Activated effector memory CD4-positive, alpha-beta T cell treated with anti-CD3 and anti-CD28 coated beads, Interleukin-2, amount 50 U/mL, for 16 hours (primary cell): Measurements from ENCODE around the gene RAB24.
"Not testable (repeated sequence)": the region's sequence is repeated elsewhere in the genome, so short reads cannot be mapped to it uniquely, and the experiment has no call there.

Experiments used
- DNase-seq: peaks from one replicate; pipeline ENCODE4 v3.0.0-alpha.2; 2020

The RAB24 gene

DNA sequence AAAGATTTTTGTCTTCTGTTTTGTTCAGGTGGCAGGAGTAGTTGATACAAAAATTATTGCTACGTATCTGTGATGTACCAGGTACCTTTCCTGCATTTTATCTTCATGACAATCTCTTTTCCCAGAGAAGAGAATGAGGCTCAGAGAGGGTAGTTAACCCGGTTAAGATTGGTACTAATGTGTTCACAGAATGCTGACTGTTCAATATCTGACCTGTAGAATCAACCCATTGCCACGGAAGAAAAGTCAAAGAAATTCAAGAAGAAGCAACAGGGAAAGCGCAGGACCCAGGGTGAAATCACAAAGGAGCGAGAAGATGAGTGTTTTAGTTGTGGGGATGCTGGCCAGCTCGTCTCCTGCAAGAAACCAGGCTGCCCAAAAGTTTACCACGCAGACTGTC, 11.8 kb downstream of the RAB24 start:
- no peak for DNase-seq

DNA sequence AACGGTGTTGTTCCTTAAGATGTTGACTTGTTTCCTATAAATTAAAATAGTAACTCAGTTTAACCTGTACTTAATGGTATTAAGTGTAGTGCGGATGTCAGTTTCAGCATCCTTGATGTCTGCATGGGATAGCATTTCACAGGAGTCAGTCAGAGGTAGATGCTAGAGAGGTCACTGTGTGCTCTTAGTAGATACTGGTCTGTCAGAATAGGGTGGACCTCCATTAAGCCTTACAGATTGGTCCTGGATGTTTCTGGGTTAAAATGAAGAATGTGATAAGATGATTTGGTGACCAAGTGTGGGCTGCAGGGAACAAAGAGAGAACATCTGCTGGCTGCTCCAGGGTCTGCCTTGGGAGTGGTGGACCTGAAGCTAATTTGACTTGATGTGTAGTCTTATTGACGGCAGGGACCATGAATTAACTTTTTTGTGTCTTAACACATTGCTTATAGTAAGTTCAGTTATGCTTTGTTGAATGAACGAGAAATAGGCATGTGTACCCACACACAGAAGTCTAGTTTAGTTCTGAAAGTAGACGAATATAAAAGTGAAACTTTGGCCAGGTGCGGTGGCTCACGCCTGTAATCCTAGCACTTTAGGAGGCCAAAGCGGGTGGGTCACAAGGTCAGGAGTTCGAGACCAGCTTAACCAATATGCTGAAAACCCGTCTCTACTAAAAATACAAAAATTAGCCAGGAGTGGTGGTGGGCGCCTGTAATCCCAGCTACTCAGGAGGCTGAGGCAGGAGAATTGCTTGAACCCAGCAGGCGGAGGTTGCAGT, 12.5 kb downstream of the RAB24 start:
- DNase-seq = no peak

DNA sequence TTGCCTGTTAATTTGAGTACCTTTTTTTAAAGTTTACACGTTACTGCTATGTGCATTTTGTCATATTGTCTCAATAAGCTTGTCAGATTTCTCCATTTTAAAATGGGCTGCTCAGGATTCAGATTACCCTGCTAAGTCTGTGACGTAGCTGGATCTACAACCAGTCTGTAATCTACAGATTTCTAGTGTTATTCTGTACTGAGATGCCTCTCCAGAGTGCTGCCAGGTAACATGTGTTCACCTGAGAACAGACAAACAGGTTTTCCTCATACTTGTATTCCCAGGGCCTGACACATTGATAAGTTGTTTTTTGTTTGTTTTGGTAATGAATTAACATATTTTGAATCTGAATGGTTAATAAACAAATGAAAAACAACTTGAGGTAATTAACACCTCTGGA, 15.3 kb downstream of the RAB24 start:
- no peak for DNase-seq

DNA sequence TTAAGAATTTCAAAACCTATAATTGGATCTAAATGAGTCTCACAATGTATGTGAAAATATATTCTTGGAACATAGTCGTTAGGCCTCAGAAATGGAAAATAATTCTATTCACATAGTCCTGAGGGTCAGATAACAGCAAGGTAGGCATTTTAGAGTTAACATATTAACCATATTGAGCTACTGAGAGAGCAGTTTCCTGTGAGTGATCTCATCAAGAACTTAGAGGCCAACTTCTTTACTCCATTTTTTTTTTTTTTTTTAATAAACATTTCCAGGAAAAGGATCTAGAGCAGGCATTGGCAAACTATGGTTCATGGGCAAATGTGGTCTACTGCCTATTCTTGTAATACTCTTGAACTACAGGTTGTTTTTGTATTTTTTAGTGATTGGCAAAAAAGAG, 26.6 kb downstream of the RAB24 start:
- DNase-seq = no peak

DNA sequence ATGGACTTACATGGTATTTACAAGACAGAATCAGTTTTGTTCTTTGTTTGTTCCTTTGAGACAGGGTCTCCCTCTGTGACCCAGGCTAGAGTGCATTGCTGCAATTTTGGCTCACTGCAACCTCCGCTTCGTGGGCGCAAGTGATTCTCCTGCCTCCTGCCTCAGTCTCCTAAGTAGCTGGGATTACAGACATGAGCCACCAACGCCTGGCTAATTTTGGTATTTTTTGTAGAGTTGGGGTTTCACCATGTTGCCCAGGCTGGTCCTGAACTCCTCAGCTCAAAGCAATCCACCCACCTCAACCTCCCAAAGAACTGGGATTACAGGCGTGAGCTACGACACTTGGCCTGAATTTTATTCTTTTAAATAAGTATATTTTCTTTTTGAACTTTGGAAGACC, 27.6 kb downstream of the RAB24 start:
- DNase-seq = no peak

DNA sequence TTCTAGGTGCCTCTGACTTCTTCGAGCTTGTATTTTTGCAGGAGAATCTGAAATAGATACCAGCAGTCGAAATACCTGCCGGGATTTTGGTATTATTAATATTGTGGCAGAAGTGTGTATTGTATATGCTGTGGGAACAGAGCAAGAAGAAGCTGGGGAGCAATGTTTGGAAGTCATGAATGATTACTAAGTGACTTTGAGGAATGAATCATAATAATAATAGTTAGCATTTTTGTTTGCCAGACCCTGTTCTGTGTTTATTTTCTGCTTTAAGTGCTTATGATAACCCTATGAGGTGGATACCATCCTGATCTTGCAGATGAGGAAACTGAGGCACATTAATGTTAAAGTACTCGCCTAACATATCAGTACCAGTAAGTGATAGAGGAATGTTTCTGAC, 32.4 kb downstream of the RAB24 start:
- no peak for DNase-seq

DNA sequence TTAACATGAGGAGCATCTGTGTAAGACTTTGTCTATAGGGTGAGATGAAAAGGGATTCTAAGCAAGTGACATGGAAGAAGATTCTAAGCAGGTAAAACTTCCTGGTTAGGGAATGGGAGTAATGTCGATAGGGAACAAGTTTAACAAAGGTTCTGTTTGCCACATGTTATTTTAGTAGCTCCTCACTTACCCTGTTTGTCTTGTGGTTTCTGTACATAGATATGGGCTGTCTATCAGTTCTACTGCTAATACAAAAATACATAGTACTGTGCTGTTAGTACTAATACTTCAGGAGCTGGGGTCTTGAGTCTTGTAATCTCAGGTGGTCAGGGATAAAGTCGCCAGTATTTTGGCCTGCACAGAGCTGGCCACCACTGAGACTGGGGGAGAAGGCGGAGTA, 32.9 kb downstream of the RAB24 start:
- no peak for DNase-seq

DNA sequence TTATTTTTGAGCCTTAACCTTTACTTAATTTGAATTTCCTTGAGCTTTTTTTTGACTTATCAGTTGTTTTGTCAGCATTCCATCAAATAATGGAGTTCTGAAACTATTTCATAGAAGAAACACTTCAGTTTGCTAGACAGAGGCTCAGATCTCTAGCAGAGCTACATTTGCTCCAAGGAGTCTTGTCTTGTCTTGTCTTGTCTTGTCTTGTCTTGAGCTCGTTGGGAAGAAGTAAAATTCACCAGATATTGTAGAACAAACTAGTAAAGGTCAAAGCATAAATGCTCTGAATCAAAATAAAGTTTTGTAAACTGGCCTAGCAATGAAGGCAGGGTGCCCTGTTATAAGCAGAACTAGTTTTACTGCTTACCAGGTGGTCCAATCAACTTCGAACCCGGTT, 33.5 kb downstream of the RAB24 start:
- no peak for DNase-seq

DNA sequence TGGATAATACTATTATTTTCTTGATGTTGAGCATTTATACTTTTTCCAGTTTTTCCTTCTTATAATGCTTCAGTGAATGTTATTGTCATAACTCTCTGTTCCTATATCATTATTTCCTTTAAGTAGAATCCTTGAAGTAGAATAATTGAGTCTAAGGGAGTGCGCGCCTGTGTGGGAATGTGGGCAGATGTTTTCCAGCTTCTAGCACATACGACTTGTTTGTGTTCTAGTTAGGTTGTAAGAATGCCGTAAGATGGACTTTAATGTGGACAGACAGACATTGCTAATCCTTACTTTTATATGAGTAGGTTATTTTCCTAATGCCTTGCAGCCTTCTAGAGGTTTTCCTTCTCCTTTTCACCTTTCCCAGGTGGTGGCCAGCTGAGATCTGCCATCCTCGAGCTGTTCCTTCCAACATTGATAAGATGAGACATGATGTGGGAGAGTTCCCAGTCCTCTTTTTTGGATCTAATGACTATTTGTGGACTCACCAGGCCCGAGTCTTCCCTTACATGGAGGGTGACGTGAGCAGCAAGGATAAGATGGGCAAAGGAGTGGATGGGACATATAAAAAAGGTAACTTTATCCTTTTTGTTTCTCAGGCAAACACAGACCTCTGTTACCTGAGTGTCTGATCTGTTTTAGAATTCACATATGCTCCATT, 34.2 kb downstream of the RAB24 start:
- no peak for DNase-seq

DNA sequence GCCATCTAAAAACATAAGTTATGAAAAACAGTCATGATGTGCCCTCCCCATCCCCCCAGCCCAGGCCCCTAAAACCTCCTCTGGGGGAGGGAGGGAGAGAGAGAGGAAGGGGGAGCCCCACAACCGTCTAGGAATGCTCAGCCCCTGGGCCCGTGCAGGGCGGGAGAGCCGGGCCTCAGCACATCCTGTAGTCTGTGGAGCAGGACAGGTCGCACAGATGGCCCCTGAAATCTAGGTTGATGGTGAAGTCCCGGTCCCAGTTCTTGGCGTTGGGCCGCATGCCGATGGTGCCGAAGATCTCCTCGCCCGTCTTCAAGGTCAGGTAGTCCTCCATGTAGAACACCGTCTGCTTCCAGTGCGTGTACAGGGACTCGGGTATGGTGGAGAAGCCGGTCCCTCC, 38.1 kb downstream of the RAB24 start:
- DNase-seq = no peak

DNA sequence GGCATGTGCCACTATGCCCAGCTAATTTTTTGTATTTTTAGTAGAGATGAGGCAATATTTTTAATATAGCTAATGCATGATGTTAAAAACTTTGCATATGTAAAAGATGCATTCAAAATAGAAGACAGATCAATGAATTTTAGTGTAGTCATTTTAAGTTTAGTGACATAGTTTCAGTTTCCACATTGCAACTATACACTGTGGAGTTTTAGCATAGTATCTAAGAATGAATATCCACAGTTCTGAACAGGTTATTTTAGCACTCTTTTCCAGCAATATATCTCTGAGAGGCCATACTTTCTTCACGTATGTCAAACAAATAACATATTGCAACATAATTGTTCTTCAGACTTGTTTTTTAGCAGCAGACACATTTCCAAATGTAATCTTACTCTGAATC, 39.3 kb downstream of the RAB24 start:
- no peak for DNase-seq

DNA sequence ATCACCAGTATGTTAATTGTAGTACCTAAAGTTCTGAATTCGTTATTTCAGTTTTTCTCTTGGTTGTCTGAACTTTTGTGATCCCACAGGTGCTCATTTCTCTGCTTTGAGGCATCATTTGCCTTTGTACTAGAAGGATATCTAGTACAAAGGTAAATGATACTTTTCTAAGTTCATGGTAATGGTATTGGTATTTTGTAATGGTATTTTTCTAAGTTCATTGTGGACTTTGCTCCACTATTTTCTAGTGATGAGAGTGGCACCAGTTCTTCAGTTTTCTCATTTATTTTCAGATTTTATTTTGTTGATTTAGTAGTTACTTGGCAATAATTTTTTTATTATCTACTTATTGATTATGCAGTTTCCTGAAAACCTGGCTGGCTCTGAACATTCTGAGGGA, 42.0 kb downstream of the RAB24 start:
- no peak for DNase-seq

DNA sequence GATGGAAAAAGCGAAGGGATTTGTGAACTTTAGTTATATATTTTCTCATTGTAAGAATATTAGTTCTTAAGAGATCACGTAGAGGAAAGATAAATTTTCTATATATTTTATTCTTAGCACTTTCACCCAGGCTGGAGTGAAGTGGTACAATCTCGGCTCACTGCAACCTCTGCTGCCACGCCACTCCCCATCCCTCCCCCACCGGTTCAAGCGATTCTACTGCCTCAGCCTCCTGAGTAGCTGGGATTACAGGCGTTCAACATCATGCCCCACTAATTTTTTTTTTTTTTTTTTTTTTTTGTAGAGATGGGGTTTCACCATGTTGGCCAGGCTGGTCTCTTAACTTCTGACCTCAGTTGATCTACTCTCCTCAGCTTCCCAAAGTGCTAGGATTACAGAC, 42.6 kb downstream of the RAB24 start:
- DNase-seq = no peak

DNA sequence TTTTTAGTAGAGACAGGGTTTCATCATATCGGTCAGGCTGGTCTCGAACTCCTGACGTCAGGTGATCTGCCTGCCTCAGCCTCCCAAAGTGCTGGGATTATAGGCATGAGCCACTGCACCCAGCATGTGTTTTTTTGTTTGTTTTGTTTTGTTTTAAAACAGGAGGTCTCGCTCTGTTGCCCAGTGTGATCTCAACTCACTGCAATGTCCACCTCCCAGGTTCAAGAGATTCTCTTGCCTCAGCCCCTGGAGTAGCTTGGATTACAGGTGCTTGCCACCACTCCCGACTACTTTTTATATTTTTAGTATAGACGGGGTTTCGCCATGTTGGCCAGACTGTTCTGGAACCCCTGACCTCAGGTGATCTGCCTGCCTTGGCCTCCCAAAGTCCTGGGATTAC, 44.8 kb downstream of the RAB24 start:
- DNase-seq = not testable (repeated sequence)

DNA sequence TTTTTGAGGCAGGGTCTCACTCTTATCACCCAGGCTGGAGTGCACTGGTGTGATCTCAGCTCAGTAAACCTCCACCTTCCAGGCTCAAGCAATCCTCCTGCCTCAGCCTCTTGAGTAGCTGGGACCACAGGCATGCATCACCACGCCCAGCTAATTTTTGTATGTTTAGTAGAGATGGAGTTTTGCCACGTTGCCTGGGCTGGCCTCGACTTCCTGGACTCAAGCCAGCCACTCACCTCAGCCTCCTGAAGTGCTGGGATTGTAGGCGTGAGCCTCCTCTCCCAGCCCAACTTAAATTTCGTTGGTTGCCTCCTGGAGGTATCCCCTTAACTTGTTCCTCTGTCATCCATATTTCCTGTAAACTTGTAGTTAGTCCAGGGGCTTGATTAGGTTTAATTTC, 47.2 kb downstream of the RAB24 start:
- no peak for DNase-seq

DNA sequence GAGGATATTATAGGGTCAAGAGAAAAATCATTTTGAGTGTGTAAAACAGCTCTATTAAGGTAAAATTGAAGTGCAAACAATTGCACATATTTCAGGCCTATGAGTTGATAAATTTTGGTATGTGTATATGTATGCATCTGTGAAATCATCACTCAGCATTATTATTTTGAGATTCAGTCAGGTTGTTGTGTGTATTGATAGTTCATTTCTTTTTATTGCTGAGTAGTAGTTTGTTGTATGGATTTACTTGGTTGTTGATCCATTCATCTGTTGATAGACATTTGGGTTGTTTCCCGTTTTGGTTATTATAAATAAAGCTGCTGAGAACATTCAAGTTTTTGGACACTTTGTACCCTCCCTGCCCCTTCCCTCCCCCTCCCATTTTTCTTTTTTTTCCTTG, 50.3 kb downstream of the RAB24 start:
- DNase-seq = no peak
